Measurements from ENCODE around the gene FERMT1.

GRCh38 chr20:6057691-6058090 lies 65.1 kb downstream of the FERMT1 start:
- no peak for TF ChIP-seq EZH2phosphoT487 (IDR thresholded peaks at IDR 0.05; ENCODE audit: low read length)
- no peak for TF ChIP-seq EZH2 (optimal IDR thresholded peaks at IDR 0.05; ENCODE audit: low read depth, low read length)
